ENCODE data around the gene TGM1.

GRCh38 chr14:24204163-24205146, 58.5 kb downstream of the TGM1 start:
- no peak for TF ChIP-seq CTCF (IDR thresholded peaks at IDR 0.05; ENCODE audit: low read length)
- no peak for TF ChIP-seq EZH2 (optimal IDR thresholded peaks at IDR 0.05; ENCODE audit: low read depth, low read length)
